8988T (cell line): ENCODE data around the gene CHMP2B.

Source experiments
- DNase-seq: peaks from one replicate; pipeline ENCODE4 v3.0.0; 2011

Gene CHMP2B

GRCh38 chr3:87227104-87227834 lies at the start of gene CHMP2B:
CHMP2B (plus strand) TSS chr3:87227309; CDS start chr3:87227523, 214 bp downstream.
- peak; percentile 73 for DNase-seq

GRCh38 chr3:87179642-87180041 lies 47.5 kb upstream of the CHMP2B start:
- DNase-seq: no peak

- DNase-seq: no peak
Measured at GRCh38 chr3:87181551-87181950, 45.6 kb upstream of the CHMP2B start.

- DNase-seq: no peak
Measured at GRCh38 chr3:87182023-87182422, 45.1 kb upstream of the CHMP2B start.

GRCh38 chr3:87186608-87187159 lies 40.4 kb upstream of the CHMP2B start:
- no peak for DNase-seq

GRCh38 chr3:87191175-87191574 lies 35.9 kb upstream of the CHMP2B start:
- no peak for DNase-seq

- DNase-seq: no peak
Measured at GRCh38 chr3:87191641-87192040, 35.5 kb upstream of the CHMP2B start.

- no peak for DNase-seq
Measured at GRCh38 chr3:87196879-87197278, 30.2 kb upstream of the CHMP2B start.

GRCh38 chr3:87197531-87197930 lies 29.6 kb upstream of the CHMP2B start:
- no peak for DNase-seq

GRCh38 chr3:87198774-87199173 lies 28.3 kb upstream of the CHMP2B start:
- DNase-seq: no peak

- no peak for DNase-seq
Measured at GRCh38 chr3:87199628-87200027, 27.5 kb upstream of the CHMP2B start.

- no peak for DNase-seq
Measured at GRCh38 chr3:87200060-87200647, 27.0 kb upstream of the CHMP2B start.

- no peak for DNase-seq
Measured at GRCh38 chr3:87201727-87202126, 25.4 kb upstream of the CHMP2B start.

- DNase-seq: no peak
Measured at GRCh38 chr3:87203809-87204208, 23.3 kb upstream of the CHMP2B start.

GRCh38 chr3:87206070-87206469 lies 21.0 kb upstream of the CHMP2B start:
- no peak for DNase-seq

- no peak for DNase-seq
Measured at GRCh38 chr3:87206635-87207034, 20.5 kb upstream of the CHMP2B start.

GRCh38 chr3:87207460-87207859 lies 19.6 kb upstream of the CHMP2B start:
- DNase-seq: no peak

GRCh38 chr3:87209111-87209510 lies 18.0 kb upstream of the CHMP2B start:
- DNase-seq: no peak

- DNase-seq: no peak
Measured at GRCh38 chr3:87218560-87218959, 8.5 kb upstream of the CHMP2B start.

- no peak for DNase-seq
Measured at GRCh38 chr3:87219611-87220010, 7.5 kb upstream of the CHMP2B start.

- no peak for DNase-seq
Measured at GRCh38 chr3:87225659-87226058, 1.4 kb upstream of the CHMP2B start.

GRCh38 chr3:87227835-87228144 lies 681 bp downstream of the CHMP2B start:
- DNase-seq: no peak

- no peak for DNase-seq
Measured at GRCh38 chr3:87228316-87228715, 1.2 kb downstream of the CHMP2B start.

GRCh38 chr3:87229113-87229512 lies 2.0 kb downstream of the CHMP2B start:
- no peak for DNase-seq

GRCh38 chr3:87233805-87234204 lies 6.7 kb downstream of the CHMP2B start:
- no peak for DNase-seq
